ENCODE measurements around the gene PBRM1. TPM values are rescaled to one million over a fixed set of nuclear protein-coding genes. Genes with fewer than 3 reads are reported as not detected.

The PBRM1 gene
- total RNA-seq, 1 donor from 2014 or later, result 62.1 TPM

- H3K27ac Mint-ChIP-seq, result no peak overlapping the region
- H3K9me3 Mint-ChIP-seq, result peaks cover 9% of the 10 kb centered on the region
- peaks cover 10% of the 10 kb centered on the region for H3K4me1 Mint-ChIP-seq
- POLR2A ChIA-PET, result no interaction called here
- intact Hi-C loops (cut with micrococcal nuclease), result no loop called here
- peaks cover 36% of the 10 kb centered on the region for H3K36me3 Mint-ChIP-seq (ENCODE audit: low read depth)
- DNase-seq (no peak), ATAC-seq (ENCODE audit: low read depth) (no peak)
- CTCF ChIA-PET, result no interaction called here
- no peak overlapping the region for H3K4me3 Mint-ChIP-seq
- no peaks in the 10 kb centered on the region for H3K27me3 Mint-ChIP-seq
- TF ChIP-seq CTCF (IDR thresholded peaks at IDR 0.05), result no peak
These were observed 38.8 kb upstream of the PBRM1 start for GRCh38 chr3:52724511-52724910.

DNA sequence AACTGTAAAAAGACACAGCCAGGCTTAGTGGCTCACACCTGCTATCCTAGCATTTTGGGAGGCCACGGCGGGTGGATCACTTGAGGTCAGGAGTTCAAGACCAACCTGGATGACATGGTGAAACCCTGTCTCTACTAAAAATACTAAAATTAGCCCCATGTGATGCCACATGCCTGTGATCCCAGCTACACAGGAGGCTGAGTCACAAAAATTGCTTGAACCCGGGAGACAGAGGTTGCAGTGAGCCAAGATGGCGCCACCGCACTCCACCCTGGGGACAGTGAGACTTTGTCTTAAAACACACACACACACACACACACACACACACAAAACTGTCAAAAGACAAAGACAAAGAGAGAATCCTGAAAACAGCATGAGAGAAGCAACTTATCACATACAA, 38.2 kb upstream of the PBRM1 start:
- Mint-ChIP-seq H3K27me3 (no peaks in the 10 kb centered on the region), H3K27ac (no peak overlapping the region), H3K9me3 (peaks cover 7% of the 10 kb centered on the region), H3K4me3 (no peak overlapping the region), H3K4me1 (peaks cover 10% of the 10 kb centered on the region), H3K36me3 (ENCODE audit: low read depth) (peaks cover 35% of the 10 kb centered on the region)
- ATAC-seq (ENCODE audit: low read depth) (no peak), DNase-seq (no peak)
- ChIA-PET CTCF (no interaction called here), POLR2A (no interaction called here)
- intact Hi-C loops (cut with micrococcal nuclease), result no loop called here
- no peak for TF ChIP-seq CTCF (IDR thresholded peaks at IDR 0.05)

DNA sequence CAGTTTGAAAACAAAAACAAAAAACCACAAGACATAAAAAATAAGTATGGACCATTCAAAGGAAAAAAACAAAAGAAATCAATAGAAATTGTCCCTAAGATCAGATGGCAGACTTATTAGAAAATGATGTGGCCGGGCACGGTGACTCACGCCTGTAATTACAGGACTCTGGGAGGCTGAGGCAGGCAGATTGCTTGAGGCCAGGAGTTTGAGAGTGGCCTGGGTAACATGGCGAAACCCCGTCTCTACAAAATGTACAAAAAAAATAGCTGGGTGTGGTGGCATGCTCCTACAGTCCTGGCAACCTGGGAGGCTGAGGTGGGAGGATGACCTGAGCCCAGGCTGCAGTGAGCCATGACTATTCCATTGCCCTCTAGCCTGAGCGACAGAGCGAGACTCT, 36.8 kb upstream of the PBRM1 start:
- intact Hi-C loops (cut with micrococcal nuclease), result no loop called here
- Mint-ChIP-seq H3K27me3 (no peaks in the 10 kb centered on the region), H3K36me3 (ENCODE audit: low read depth) (peaks cover 30% of the 10 kb centered on the region), H3K9me3 (peaks cover 2% of the 10 kb centered on the region), H3K4me1 (peaks cover 10% of the 10 kb centered on the region), H3K27ac (no peak overlapping the region), H3K4me3 (no peak overlapping the region)
- DNase-seq, result no peak
- ATAC-seq (ENCODE audit: low read depth), result no peak
- TF ChIP-seq CTCF (IDR thresholded peaks at IDR 0.05), result no peak
- ChIA-PET CTCF (no interaction called here), POLR2A (no interaction called here)

- intact Hi-C loops (cut with micrococcal nuclease), result no loop called here
- no peak overlapping the region for H3K4me3 Mint-ChIP-seq
- peaks cover 10% of the 10 kb centered on the region for H3K4me1 Mint-ChIP-seq
- H3K36me3 Mint-ChIP-seq (ENCODE audit: low read depth), result peaks cover 28% of the 10 kb centered on the region
- H3K9me3 Mint-ChIP-seq, result peaks cover 2% of the 10 kb centered on the region
- ChIA-PET POLR2A (interaction anchor here (1.5 kb wide), 1 partner anchor 37 kb away, joined by 3 read pairs; no protein-coding TSS in a partner anchor), CTCF (no interaction called here)
- ATAC-seq (ENCODE audit: low read depth) (no peak), DNase-seq (no peak)
- no peak overlapping the region for H3K27ac Mint-ChIP-seq
- no peaks in the 10 kb centered on the region for H3K27me3 Mint-ChIP-seq
- TF ChIP-seq CTCF (IDR thresholded peaks at IDR 0.05), result no peak
These were observed 36.0 kb upstream of the PBRM1 start for GRCh38 chr3:52721730-52722008.

- POLR2A ChIA-PET, result interaction anchor here (1.5 kb wide), 1 partner anchor 36 kb away, joined by 3 read pairs; no protein-coding TSS in a partner anchor
- DNase-seq, result no peak
- intact Hi-C loops (cut with micrococcal nuclease), result no loop called here
- no peak for TF ChIP-seq CTCF (IDR thresholded peaks at IDR 0.05)
- H3K27ac Mint-ChIP-seq, result no peak overlapping the region
- H3K4me3 Mint-ChIP-seq, result no peak overlapping the region
- H3K27me3 Mint-ChIP-seq, result no peaks in the 10 kb centered on the region
- CTCF ChIA-PET, result no interaction called here
- no peak for ATAC-seq (ENCODE audit: low read depth)
- peaks cover 28% of the 10 kb centered on the region for H3K36me3 Mint-ChIP-seq (ENCODE audit: low read depth)
- peaks cover 2% of the 10 kb centered on the region for H3K9me3 Mint-ChIP-seq
- peaks cover 10% of the 10 kb centered on the region for H3K4me1 Mint-ChIP-seq
These were observed 35.5 kb upstream of the PBRM1 start for GRCh38 chr3:52721002-52721729.

Measured in activated B cell treated with CpG ODN at 0.5 μM for 24 hours (primary cell).